ENCODE measurements around the gene PCED1B.

- TF ChIP-seq CTCF (IDR thresholded peaks at IDR 0.05) (no peak), POLR2A (IDR thresholded peaks at IDR 0.05) (no peak)
These were observed 43.9 kb upstream of the PCED1B start for GRCh38 chr12:47035484-47035883.

All from testis (tissue), 2 donors.